A549 (cell line): ENCODE data around the gene NTM. TPM values are rescaled to one million over a fixed set of nuclear protein-coding genes. Genes with fewer than 3 reads are reported as not detected.

ENCODE experiments used
- ATAC-seq, 2 experiments: fragments of 200-7000 bp in 1 of 2; fragments of >200 bp in 1 of 2; cut with Nextera tagmentation in 1 of 2; cut with Tn5 transposase in 1 of 2; 3 replicates each; pipeline versions ENCODE4 v1.8.0 to v1.9.1; 2018 to 2020; ENCODE audit warnings: mild to moderate bottlenecking in 1 of 2, moderate library complexity in 1 of 2
- CTCF ChIA-PET: fragments of 300-600 bp; sonication (Branson Sonifier 250); formaldehyde crosslinking; extraction: SDS; loops from one replicate; lab custom pipeline; 2021; ENCODE audit warnings: antibody characterized with exemption, inconsistent platforms; lab: Yijun Ruan, JAX
- POLR2A ChIA-PET: fragments of 350-600 bp; formaldehyde crosslinking; extraction: SDS; loops from one replicate; lab custom pipeline; 2021; ENCODE audit warnings: antibody characterized with exemption, inconsistent platforms; lab: Yijun Ruan, JAX
- DNase-seq, 2 experiments: peaks; one replicate each; pipeline versions ENCODE4 v3.0.0 to v3.0.0-alpha.2; 2011 to 2016; ENCODE audit warnings: low read depth in 1 of 2, low spot score in 1 of 2
- FAIRE-seq: peaks from 2 replicates; lab custom pipeline; 2011; peaks lifted over from hg19 to GRCh38; lab: Jason Lieb, UNC
- H3K27ac ChIP-seq, 2 experiments: fragments of >200 bp; sonication (Bioruptor Twin); formaldehyde crosslinking; 3 replicates each; pipeline ENCODE4 v1.5.1; 2016 to 2017
- H3K4me1 ChIP-seq: fragments of >200 bp; sonication (Bioruptor Twin); formaldehyde crosslinking; 3 replicates; pipeline ENCODE4 v1.6.1; 2016
- H3K4me2 ChIP-seq: fragments of >200 bp; sonication (Bioruptor Twin); formaldehyde crosslinking; 3 replicates; pipeline ENCODE4 v1.6.1; 2016
- H3K4me3 ChIP-seq: fragments of >200 bp; sonication (Bioruptor Twin); formaldehyde crosslinking; 3 replicates; pipeline ENCODE4 v1.5.1; 2016
- H3K9me3 ChIP-seq: fragments of >200 bp; sonication (Bioruptor Twin); formaldehyde crosslinking; 3 replicates; pipeline ENCODE4 v1.6.1; 2016
- CHD2 ChIP-seq: fragments of 150-350 bp; IDR thresholded peaks from 2 replicates; pipeline ENCODE4 v1.6.1; 2014; ENCODE audit warnings: low read length; ENCODE audit not compliant: partially characterized antibody
- EHMT2 ChIP-seq: fragments of 200-600 bp; sonication (generic); IDR thresholded peaks from 2 replicates; pipeline ENCODE4 v1.6.1; 2016; ENCODE audit warnings: antibody characterized with exemption, low read depth, mild to moderate bottlenecking, moderate library complexity
- FOSL2 ChIP-seq, 2 experiments: fragments of 450-650 bp in 1 of 2; fragments of >200 bp in 1 of 2; sonication (Bioruptor Twin) in 1 of 2; formaldehyde crosslinking; IDR thresholded peaks; 2 replicates each; pipeline versions ENCODE4 v1.5.0 to v1.6.1; 2016 to 2020; ENCODE audit warnings: mild to moderate bottlenecking in 1 of 2, moderate library complexity in 1 of 2
- FOXS1 ChIP-seq: fragments of 250-450 bp; sonication (Bioruptor Pico); IDR thresholded peaks from 2 replicates; pipeline ENCODE4 v1.5.0; 2020; ENCODE audit warnings: mild to moderate bottlenecking, moderate library complexity
- GATA3 ChIP-seq: IDR thresholded peaks from 2 replicates; pipeline ENCODE4 v1.6.1; 2012; ENCODE audit warnings: borderline replicate concordance
- HDAC2 ChIP-seq: fragments of 200-600 bp; sonication (generic); IDR thresholded peaks from 2 replicates; pipeline ENCODE4 v1.6.1; 2016
- HMGXB4 ChIP-seq: fragments of 250-450 bp; sonication (Bioruptor Pico); IDR thresholded peaks from 2 replicates; pipeline ENCODE4 v1.5.0; 2021; ENCODE audit warnings: mild to moderate bottlenecking, moderate library complexity, borderline replicate concordance
- HOXA7 ChIP-seq: fragments of 250-450 bp; sonication (Bioruptor Pico); IDR thresholded peaks from 2 replicates; pipeline ENCODE4 v1.5.0; 2020; ENCODE audit warnings: mild to moderate bottlenecking, moderate library complexity
- HOXB13 ChIP-seq: fragments of 250-450 bp; sonication (Bioruptor Pico); IDR thresholded peaks from 2 replicates; pipeline ENCODE4 v1.5.0; 2020; ENCODE audit warnings: low read depth, mild to moderate bottlenecking, moderate library complexity
- HOXB5 ChIP-seq: fragments of 250-450 bp; sonication (Bioruptor Pico); IDR thresholded peaks from 2 replicates; pipeline ENCODE4 v1.5.0; 2020; ENCODE audit warnings: mild to moderate bottlenecking, moderate library complexity
- JUN ChIP-seq, 2 experiments: fragments of >200 bp; sonication (Bioruptor Twin); formaldehyde crosslinking; IDR thresholded peaks; 2 replicates in 1 of 2; 3 replicates in 1 of 2; pipeline ENCODE4 v1.6.1; 2016 to 2017
- JUNB ChIP-seq: fragments of >200 bp; sonication (Bioruptor Twin); formaldehyde crosslinking; IDR thresholded peaks from 2 replicates; pipeline ENCODE4 v1.6.1; 2016
- KDM1A ChIP-seq: fragments of 200-600 bp; sonication (generic); IDR thresholded peaks from 2 replicates; pipeline ENCODE4 v1.6.1; 2016; ENCODE audit warnings: low read depth, mild to moderate bottlenecking
- KDM5A ChIP-seq: fragments of 200-600 bp; sonication (generic); IDR thresholded peaks from 2 replicates; pipeline ENCODE4 v1.6.1; 2016; ENCODE audit warnings: antibody characterized with exemption, mild to moderate bottlenecking
- MAZ ChIP-seq: fragments of 150-350 bp; IDR thresholded peaks from 2 replicates; pipeline ENCODE4 v1.6.1; 2014; ENCODE audit warnings: antibody characterized with exemption, low read depth, low read length, borderline replicate concordance
- NFE2L2 ChIP-seq: fragments of 150-350 bp; conservative IDR thresholded peaks from 2 replicates; pipeline ENCODE4 v1.6.1; 2014; ENCODE audit warnings: low read length
- PHF8 ChIP-seq: fragments of 200-600 bp; sonication (generic); IDR thresholded peaks from 2 replicates; pipeline ENCODE4 v1.6.1; 2016; ENCODE audit warnings: low read depth, mild to moderate bottlenecking, antibody characterized with exemption, moderate library complexity, borderline replicate concordance
- RAD21 ChIP-seq, 2 experiments: fragments of >200 bp in 1 of 2; sonication (Bioruptor Twin) in 1 of 2; formaldehyde crosslinking in 1 of 2; IDR thresholded peaks in 1 of 2; conservative IDR thresholded peaks in 1 of 2; 2 replicates in 1 of 2; 3 replicates in 1 of 2; pipeline ENCODE4 v1.6.1; 2012 to 2018; ENCODE audit warnings: inconsistent platforms in 1 of 2
- RARB ChIP-seq: fragments of 250-450 bp; sonication (Bioruptor Pico); IDR thresholded peaks from 2 replicates; pipeline ENCODE4 v1.8.0; 2021; ENCODE audit warnings: mild to moderate bottlenecking, moderate library complexity
- RFX5 ChIP-seq: fragments of 450-650 bp; IDR thresholded peaks from 2 replicates; pipeline ENCODE4 v1.7.1; 2014; ENCODE audit warnings: antibody characterized with exemption, mild to moderate bottlenecking, moderate library complexity
- RNF2 ChIP-seq: fragments of 200-600 bp; sonication (generic); IDR thresholded peaks from 2 replicates; pipeline ENCODE4 v1.6.1; 2016; ENCODE audit warnings: low read depth, mild to moderate bottlenecking, antibody characterized with exemption, moderate library complexity, borderline replicate concordance
- SMC3 ChIP-seq: fragments of >200 bp; sonication (Bioruptor Twin); formaldehyde crosslinking; IDR thresholded peaks from 3 replicates; pipeline ENCODE4 v1.6.1; 2018; ENCODE audit warnings: inconsistent platforms
- TFCP2L1 ChIP-seq: fragments of 250-450 bp; sonication (Bioruptor Pico); IDR thresholded peaks from 2 replicates; pipeline ENCODE4 v1.5.0; 2021; ENCODE audit warnings: mild to moderate bottlenecking
- TP53 ChIP-seq: fragments of 250-450 bp; sonication (Bioruptor Pico); IDR thresholded peaks from 2 replicates; pipeline ENCODE4 v1.5.0; 2021; ENCODE audit warnings: mild to moderate bottlenecking, moderate library complexity
- ZFP36 ChIP-seq: fragments of 450-650 bp; IDR thresholded peaks from 2 replicates; pipeline ENCODE4 v1.6.1; 2014; ENCODE audit warnings: borderline replicate concordance; ENCODE audit not compliant: partially characterized antibody
- WGBS: methylation state at CpG from one replicate; pipeline ENCODE4 v1.1.6; 2017; ENCODE audit errors: missing lambda C conversion rate; 5-methylcytosine and 5-hydroxymethylcytosine counted together
- polyA plus RNA-seq, 4 experiments: library from polyadenylated mRNA; depleted of rRNA in 3 of 4; stranded (reverse); fragments of >200 nt; fragmentation: RNase III in 1 of 4; extraction: RNeasy Plus Mini Kit Qiagen cat#74134 plus additional on column Dnase treatment in 1 of 4; gene quantifications; 2 replicates in 3 of 4; 3 replicates in 1 of 4; pipeline ENCODE4 v1.2.3, GENCODE V29; 2011 to 2017
- TF ChIP-seq, protein P1 (sequence below): IDR thresholded peaks from 2 replicates; pipeline ENCODE4 v1.6.1; 2012
- TF ChIP-seq, protein P2 (sequence below): fragments of 150-350 bp; IDR thresholded peaks from 2 replicates; pipeline ENCODE4 v1.6.1; 2014; ENCODE audit warnings: low read depth, mild to moderate bottlenecking, low read length
- TF ChIP-seq, protein P3 (sequence below): fragments of >200 bp; sonication (Bioruptor Twin); formaldehyde crosslinking; IDR thresholded peaks from 3 replicates; pipeline ENCODE4 v1.5.1; 2016

The NTM gene
- polyA plus RNA-seq, 2 of the 4 experiments (the other 2 are of a cell fraction) = not detected

DNA sequence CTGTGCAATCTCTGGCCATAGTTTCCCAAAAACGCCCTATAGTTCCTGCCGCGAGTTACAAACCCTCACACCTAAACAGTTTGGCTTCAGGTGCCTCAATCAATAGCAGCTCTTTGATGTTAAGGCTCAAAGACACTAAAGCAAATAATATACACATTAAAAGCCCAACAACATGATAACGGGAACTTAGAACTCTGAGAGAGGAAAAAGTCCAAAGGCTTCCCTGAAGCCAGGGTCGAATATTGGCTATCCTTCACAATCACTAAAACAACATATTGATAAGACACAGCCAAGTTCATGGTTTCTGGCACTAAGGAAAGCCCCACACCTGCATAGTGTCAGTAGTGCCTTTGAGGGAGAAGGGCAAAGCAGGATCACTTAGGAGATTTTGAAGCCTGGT lies 54.9 kb downstream of the NTM start:
- POLR2A ChIA-PET = no interaction called here
- TF ChIP-seq GATA3 = no peak
- no peak for TF ChIP-seq JUN (IDR thresholded peaks at IDR 0.05)
- TF ChIP-seq FOXS1 (CRISPR knock-in tag) = no peak
- TF ChIP-seq HOXA7 = no peak
- TF ChIP-seq RARB = no peak
- TF ChIP-seq NFE2L2 = no peak
- TF ChIP-seq RNF2 = no peak
- no peak for TF ChIP-seq RAD21 (conservative IDR thresholded peaks at IDR 0.05 in 1 of 2, IDR thresholded peaks at IDR 0.05 in 1 of 2)
- no peak for TF ChIP-seq KDM5A
- no peak for TF ChIP-seq TFCP2L1
- no peak for TF ChIP-seq HOXB5 (CRISPR knock-in tag)
- TF ChIP-seq, protein P1, sequence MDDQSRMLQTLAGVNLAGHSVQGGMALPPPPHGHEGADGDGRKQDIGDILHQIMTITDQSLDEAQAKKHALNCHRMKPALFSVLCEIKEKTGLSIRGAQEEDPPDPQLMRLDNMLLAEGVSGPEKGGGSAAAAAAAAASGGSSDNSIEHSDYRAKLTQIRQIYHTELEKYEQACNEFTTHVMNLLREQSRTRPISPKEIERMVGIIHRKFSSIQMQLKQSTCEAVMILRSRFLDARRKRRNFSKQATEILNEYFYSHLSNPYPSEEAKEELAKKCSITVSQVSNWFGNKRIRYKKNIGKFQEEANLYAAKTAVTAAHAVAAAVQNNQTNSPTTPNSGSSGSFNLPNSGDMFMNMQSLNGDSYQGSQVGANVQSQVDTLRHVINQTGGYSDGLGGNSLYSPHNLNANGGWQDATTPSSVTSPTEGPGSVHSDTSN = no peak
- no peak for TF ChIP-seq ZFP36
- TF ChIP-seq JUNB = no peak
- no peak for TF ChIP-seq RFX5
- TF ChIP-seq FOSL2 (IDR thresholded peaks at IDR 0.05) = no peak
- no peak for TF ChIP-seq FOSL2 (CRISPR knock-in tag; IDR thresholded peaks at IDR 0.05)
- no peaks in the 10 kb centered on the region for H3K9me3 ChIP-seq
- CTCF ChIA-PET = no interaction called here
- ATAC-seq (no peak), DNase-seq (no peak), FAIRE-seq (no peak)
- no peaks in the 10 kb centered on the region for H3K4me1 ChIP-seq
- H3K4me2 ChIP-seq = no peak overlapping the region
- no peak overlapping the region for H3K27ac ChIP-seq
- H3K4me3 ChIP-seq = no peak overlapping the region
- WGBS = 58% methylated on average over 5 of the region's 5 CpGs

- no peak overlapping the region for H3K27ac ChIP-seq
- no peak overlapping the region for H3K4me2 ChIP-seq
- no peak for DNase-seq
- ChIA-PET CTCF (no interaction called here), POLR2A (no interaction called here)
- FAIRE-seq = no peak
- H3K4me3 ChIP-seq = no peak overlapping the region
- no peaks in the 10 kb centered on the region for H3K9me3 ChIP-seq
- H3K4me1 ChIP-seq = no peaks in the 10 kb centered on the region
- 9% methylated on average over 5 of the region's 5 CpGs for WGBS
- TF ChIP-seq JUN (IDR thresholded peaks at IDR 0.05) (no peak), RFX5 (no peak), HMGXB4 (CRISPR knock-in tag) (no peak), HDAC2 (no peak), SMC3 (no peak), CHD2 (no peak), EHMT2 (no peak), ZFP36 (no peak), TP53 (CRISPR knock-in tag) (no peak), RARB (no peak), PHF8 (no peak), MAZ (no peak), KDM1A (no peak), RAD21 (conservative IDR thresholded peaks at IDR 0.05 in 1 of 2, IDR thresholded peaks at IDR 0.05 in 1 of 2) (no peak), HOXB13 (CRISPR knock-in tag) (no peak), GATA3 (no peak)
- TF ChIP-seq, protein P2, sequence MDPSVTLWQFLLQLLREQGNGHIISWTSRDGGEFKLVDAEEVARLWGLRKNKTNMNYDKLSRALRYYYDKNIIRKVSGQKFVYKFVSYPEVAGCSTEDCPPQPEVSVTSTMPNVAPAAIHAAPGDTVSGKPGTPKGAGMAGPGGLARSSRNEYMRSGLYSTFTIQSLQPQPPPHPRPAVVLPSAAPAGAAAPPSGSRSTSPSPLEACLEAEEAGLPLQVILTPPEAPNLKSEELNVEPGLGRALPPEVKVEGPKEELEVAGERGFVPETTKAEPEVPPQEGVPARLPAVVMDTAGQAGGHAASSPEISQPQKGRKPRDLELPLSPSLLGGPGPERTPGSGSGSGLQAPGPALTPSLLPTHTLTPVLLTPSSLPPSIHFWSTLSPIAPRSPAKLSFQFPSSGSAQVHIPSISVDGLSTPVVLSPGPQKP = no peak
- TF ChIP-seq, protein P3, sequence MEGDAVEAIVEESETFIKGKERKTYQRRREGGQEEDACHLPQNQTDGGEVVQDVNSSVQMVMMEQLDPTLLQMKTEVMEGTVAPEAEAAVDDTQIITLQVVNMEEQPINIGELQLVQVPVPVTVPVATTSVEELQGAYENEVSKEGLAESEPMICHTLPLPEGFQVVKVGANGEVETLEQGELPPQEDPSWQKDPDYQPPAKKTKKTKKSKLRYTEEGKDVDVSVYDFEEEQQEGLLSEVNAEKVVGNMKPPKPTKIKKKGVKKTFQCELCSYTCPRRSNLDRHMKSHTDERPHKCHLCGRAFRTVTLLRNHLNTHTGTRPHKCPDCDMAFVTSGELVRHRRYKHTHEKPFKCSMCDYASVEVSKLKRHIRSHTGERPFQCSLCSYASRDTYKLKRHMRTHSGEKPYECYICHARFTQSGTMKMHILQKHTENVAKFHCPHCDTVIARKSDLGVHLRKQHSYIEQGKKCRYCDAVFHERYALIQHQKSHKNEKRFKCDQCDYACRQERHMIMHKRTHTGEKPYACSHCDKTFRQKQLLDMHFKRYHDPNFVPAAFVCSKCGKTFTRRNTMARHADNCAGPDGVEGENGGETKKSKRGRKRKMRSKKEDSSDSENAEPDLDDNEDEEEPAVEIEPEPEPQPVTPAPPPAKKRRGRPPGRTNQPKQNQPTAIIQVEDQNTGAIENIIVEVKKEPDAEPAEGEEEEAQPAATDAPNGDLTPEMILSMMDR = no peak
- TF ChIP-seq, all 56 proteins: peak for 0
- ATAC-seq = no peak
Measured at GRCh38 chr11:131428853-131429252, 58.4 kb downstream of the NTM start.
